Measurements from ENCODE around the gene GPRIN3.

Gene GPRIN3

DNA sequence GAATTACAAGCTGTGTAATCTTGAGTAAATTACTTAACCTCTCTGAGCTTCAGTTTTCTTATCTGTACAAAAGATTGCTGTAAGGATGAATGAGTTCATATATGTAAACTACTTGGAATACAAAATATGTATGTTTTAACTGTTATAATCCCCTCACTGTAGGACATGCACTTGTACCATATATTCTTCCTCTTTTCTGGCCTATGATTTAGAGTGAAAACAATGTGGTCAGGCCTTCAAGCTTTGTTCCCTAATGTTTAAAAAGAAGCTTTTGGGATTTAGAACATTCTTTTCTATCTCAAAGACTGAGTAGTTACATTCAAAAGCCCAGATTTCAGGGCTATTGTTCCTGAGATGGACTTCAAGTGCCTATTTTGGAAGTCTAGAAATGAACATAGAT is 26.7 kb upstream of the GPRIN3 start:
- no peak for DNase-seq (ENCODE audit: low read depth)
- TF ChIP-seq, protein P1, sequence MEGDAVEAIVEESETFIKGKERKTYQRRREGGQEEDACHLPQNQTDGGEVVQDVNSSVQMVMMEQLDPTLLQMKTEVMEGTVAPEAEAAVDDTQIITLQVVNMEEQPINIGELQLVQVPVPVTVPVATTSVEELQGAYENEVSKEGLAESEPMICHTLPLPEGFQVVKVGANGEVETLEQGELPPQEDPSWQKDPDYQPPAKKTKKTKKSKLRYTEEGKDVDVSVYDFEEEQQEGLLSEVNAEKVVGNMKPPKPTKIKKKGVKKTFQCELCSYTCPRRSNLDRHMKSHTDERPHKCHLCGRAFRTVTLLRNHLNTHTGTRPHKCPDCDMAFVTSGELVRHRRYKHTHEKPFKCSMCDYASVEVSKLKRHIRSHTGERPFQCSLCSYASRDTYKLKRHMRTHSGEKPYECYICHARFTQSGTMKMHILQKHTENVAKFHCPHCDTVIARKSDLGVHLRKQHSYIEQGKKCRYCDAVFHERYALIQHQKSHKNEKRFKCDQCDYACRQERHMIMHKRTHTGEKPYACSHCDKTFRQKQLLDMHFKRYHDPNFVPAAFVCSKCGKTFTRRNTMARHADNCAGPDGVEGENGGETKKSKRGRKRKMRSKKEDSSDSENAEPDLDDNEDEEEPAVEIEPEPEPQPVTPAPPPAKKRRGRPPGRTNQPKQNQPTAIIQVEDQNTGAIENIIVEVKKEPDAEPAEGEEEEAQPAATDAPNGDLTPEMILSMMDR (IDR thresholded peaks at IDR 0.05; ENCODE audit: low read depth, low read length, missing control alignments): no peak
- in situ Hi-C loops (cut with HindIII; ENCODE audit: low sequenced_read_pairs): no loop called here
- H3K4me3 ChIP-seq (ENCODE audit: low read depth, low read length): no peak overlapping the region

DNA sequence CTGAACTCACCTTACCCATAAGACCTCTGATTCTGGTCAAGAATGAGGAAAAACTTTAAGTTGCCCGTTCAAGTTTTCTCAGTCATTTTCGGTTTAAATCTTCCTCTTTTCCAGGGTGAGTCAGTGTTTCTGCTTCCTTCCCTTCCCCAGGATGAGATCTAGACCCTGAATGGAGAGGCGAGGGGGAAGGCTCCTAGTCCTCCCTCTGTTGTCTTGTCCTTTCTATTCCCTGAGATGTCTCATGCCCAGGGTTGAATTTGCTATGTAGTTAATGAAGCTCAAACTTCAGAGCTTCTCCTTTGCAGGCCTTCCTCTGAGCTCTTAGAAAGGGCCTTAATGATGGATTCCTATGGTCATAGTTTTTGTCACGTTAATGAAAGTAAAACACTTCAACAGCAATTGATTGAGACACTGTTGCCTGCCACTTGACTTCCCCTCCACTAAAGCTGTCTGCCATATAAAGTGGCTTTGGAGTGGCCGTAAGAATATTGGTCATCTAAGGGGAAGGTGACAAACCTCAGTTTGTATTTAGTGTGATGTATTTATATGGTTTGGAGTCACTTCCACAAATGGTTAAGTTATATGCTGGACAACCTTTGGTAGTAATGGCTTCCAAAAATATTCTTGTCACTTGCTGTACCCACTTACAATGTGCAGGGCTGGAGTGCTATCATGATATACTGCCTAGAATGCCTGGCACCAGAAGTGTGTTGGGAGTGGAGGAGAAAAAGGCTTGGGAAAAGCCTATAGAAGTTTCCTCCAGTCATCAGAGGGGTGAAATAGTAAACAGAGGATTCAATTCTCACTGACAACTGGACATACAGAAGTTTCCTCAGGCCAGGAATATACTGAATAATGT is 24.3 kb upstream of the GPRIN3 start:
- in situ Hi-C loops (cut with HindIII; ENCODE audit: low sequenced_read_pairs): no loop called here
- no peak for DNase-seq (ENCODE audit: low read depth)
- H3K4me3 ChIP-seq (ENCODE audit: low read depth, low read length): no peak overlapping the region
- TF ChIP-seq, protein P1 (IDR thresholded peaks at IDR 0.05; ENCODE audit: low read depth, low read length, missing control alignments): no peak

DNA sequence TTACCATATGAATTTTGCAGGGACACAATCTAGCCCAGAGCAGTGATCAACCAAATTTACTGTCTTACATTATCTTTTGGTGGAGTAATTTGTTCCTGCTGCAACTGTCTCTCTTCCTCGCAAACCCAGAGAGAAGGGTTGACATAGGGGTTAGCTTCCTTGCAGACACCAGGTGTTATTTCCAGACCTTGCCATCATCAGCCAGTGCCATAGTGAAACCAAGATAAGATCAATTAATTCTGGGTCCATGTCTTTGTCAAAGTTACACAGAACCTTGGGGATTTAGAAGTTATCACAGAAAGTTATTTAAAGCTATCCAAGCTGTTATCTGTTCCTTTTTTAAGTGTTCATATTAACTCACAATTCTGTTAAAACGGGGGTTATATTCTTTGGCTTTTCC is 23.6 kb upstream of the GPRIN3 start:
- no peak overlapping the region for H3K4me3 ChIP-seq (ENCODE audit: low read depth, low read length)
- TF ChIP-seq, protein P1 (IDR thresholded peaks at IDR 0.05; ENCODE audit: low read depth, low read length, missing control alignments): no peak
- in situ Hi-C loops (cut with HindIII; ENCODE audit: low sequenced_read_pairs): no loop called here
- no peak for DNase-seq (ENCODE audit: low read depth)

DNA sequence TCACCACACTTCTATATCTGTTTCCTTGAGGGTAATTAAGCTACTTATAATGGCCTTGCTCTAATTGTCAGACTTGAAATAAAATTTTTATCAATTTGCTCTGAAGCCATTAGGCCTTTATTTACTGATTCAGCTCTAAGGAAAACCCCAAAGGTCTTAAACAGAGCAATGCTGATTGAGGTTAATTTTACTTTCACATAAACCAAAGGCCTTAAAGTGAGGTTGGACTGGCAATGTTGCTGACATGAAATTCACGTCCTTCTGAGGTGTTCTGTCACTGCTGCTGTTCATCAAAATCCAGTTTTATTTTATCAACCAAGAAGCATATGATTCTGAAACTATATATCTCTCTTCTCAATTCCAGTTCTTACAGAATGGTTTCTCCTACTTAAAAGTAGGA is 21.7 kb upstream of the GPRIN3 start:
- in situ Hi-C loops (cut with HindIII; ENCODE audit: low sequenced_read_pairs): no loop called here
- no peak overlapping the region for H3K4me3 ChIP-seq (ENCODE audit: low read depth, low read length)
- no peak for DNase-seq (ENCODE audit: low read depth)
- TF ChIP-seq, protein P1 (IDR thresholded peaks at IDR 0.05; ENCODE audit: low read depth, low read length, missing control alignments): no peak

DNA sequence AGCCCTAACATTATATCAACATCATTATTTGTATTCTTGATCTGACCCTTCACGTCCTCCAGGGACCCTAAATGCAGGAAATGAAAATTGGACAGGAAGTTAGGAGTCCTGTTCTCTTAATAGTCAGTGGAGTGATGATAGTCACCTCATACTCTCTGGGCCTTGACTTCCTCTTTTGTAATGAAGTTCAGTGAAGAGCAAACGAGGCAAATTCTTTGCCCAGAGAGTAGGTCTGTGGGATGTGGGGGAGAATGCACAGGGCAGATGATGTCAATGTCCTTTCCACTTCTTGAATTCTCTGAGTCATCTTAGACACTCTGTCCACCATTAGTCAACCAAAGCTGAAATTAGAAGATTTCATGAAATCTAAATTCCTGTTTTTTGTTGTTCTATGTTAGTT is 17.1 kb upstream of the GPRIN3 start:
- TF ChIP-seq, protein P1 (IDR thresholded peaks at IDR 0.05; ENCODE audit: low read depth, low read length, missing control alignments): no peak
- no peak for DNase-seq (ENCODE audit: low read depth)
- in situ Hi-C loops (cut with HindIII; ENCODE audit: low sequenced_read_pairs): no loop called here
- no peak overlapping the region for H3K4me3 ChIP-seq (ENCODE audit: low read depth, low read length)

DNA sequence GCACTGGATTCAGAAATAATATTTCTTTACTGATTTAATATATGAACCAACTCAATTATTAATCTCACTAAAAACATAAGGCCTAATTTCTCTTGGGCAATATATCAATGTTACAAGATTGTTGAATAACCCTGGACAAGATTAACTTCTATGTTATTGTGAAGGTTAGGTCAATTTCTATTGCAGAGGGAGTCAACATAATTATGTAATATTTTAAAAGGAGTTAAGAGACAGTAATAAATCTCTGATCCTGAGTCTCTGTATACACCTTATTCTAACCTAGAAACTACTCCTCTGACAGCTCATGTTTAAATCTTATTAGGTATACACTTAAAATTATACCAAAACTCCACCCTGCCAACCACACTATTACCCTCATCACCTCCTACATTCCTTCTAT is 15.1 kb upstream of the GPRIN3 start:
- H3K4me3 ChIP-seq (ENCODE audit: low read depth, low read length): no peak overlapping the region
- in situ Hi-C loops (cut with HindIII; ENCODE audit: low sequenced_read_pairs): no loop called here
- DNase-seq (ENCODE audit: low read depth): no peak
- TF ChIP-seq, protein P1 (IDR thresholded peaks at IDR 0.05; ENCODE audit: low read depth, low read length, missing control alignments): no peak

Data from astrocyte of the cerebellum (primary cell).